NCI-H1048 (cell line): ENCODE results near the gene TTC32.
"Not testable (repeated sequence)": the region's sequence is repeated elsewhere in the genome, so short reads cannot be mapped to it uniquely, and the experiment has no call there.

ENCODE experiments used
- DNase-seq: peaks from one replicate; lab custom pipeline; 2025; lab: John Stamatoyannopoulos, UW

Gene TTC32

GRCh38 chr2:19899985-19900930 lies 1.5 kb downstream of the TTC32 start:
- no peak for DNase-seq

DNA sequence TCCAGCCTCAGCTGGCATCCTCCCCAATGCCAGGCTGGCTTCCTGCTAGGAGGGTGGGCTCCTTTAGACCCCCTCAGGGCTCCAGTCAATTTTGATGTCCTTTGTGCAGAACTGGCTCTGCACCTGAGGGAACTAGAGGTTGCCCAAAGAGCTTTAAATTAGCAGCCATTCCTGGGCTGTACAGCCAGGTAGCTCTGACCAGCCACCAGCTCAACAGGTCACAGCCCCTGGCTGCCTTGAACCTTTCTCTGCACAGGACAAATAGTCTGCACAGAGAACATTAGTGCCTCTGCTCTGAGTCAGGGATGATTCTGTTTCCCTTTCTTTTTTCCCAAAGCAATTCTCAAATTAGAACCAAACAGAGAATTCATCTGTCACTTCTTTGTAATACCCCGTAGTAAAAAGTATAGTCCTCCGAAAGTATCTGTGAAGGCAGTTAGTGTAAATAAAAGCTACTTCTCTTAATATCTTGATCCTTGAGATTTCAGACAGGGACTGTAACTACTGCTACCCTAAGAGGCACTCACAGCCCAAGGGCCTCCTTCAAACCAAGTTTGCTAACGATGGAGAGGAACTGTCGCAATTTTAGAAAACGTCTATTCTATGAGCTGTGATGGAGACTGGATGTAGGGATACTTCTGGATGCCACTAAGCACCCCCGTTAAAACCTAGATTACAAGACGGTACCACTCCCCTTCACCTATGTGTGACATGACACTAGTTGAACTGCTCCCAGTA lies 3.0 kb downstream of the TTC32 start:
- no peak for DNase-seq

DNA sequence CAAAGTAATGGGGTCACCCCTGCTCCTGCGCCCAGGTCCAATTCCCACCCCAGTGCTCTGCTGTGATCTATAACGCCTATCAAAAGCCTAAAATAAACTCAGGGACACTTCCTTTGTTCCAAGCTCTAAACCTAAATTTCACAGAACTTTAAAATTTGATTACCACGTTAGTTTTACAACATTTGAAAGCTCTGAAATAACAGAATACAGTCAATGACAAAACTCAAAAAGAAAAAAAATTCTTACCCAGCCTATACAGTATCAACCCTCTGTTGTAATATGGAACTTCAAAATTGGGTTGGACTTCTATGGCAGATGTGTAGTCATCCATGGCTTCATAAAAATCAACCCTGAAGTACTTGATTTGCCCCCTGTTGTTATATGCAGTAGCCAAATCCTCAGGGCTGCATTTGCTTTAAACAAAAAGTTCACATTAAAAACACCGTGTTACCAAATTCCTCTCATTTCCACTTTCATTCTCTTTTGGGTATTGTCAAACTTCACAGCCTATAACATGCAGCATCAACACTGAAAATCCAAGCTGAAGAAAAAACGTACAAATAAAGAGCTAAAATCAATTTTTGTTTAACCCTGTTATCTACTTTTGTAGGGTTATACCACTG lies 4.0 kb downstream of the TTC32 start:
- no peak for DNase-seq

DNA sequence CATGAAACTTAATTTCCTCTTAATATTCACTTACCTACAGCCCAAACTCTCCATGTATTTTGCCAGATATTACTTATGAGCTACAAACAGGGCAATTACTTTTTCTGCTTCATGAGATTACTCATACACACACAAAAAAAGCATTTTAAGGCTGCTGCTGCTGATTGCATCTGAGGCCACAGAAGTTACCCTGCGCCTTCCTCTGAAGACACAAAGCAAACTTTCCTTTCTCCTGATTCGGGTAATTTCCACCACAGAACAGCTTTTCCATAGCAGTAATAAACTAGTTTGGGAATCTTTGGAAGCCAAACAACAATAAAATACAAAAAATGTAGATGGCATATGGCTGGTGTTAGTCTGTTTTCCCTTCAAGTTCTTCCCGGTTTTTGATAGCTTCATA lies 6.2 kb downstream of the TTC32 start:
- no peak for DNase-seq

DNA sequence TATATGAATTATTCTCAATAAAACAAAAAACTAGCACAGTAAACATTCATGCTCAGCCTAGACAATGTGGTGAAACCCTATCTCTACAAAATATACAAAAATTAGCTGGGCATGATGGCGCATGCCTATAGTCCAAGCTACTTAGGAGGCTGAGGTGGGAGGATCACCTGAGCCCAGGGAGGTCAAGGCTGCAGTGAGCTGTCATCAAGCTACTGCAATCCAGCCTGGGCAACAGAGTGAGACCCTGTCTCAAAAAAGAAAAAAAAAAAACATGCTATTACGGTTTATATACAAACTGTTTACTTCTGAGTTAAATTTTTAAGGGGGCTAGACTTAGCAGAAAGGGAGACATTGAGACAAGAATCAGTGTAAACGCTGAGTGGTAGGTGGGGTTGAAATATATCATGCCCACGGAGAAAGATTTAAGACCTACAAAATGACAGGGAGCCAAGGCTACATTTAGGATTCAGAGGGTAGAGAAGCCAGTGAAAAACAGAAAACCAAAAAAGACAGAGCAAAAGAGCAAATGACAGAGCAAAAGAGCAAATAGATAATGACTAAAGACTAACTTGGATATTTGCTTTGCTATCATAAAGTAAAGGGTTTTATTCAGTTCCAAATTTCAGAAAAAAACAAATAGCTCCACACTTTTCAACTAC lies 7.5 kb downstream of the TTC32 start:
- DNase-seq = no peak

DNA sequence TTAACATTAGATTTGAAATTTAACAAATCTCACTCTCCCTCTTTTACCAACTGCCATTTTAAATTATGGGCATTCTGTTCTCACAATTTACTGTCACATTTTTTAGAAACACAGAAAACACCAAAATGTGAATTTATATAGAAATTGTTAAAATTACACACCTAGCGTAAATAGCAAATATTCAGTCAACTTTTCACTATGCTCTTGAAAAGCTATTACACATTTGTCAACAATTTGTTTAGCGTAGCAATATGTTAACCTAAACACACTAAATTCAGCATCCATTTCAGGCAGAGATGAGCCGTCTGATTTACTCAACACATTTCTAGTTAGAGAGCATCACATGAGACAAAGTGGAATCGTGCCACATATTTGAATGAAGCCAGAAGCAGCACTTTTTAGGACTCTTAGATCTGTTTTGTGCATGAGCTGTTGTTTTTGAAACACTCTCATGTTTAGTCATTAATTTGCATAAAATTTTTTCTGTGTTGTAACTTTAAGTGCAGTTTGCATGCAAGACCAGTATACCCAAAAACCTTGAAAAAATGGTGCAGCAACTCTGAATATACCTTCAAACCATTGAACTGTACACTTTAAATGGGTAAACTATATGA lies 8.2 kb downstream of the TTC32 start:
- DNase-seq = no peak

DNA sequence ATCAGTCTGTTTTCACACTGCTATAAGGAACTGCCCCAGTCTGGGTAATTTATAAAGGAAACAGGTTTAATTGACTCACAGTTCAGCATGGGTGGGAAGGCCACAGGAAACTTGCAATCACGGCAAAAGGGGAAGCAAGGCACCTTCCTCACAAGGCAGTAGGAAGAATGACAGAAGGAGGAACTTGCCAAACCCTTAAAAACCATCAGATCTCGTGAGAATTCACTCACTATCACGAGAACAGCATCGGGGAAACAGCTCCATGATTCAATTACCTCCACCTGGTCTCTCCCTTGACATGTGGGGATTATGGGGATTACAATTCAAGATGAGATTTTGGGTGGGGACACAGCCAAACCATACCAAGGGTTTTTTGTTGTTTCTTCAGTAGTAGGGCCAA lies 9.8 kb downstream of the TTC32 start:
- not testable (repeated sequence) for DNase-seq

GRCh38 chr2:19890104-19890503 lies 11.7 kb downstream of the TTC32 start:
- no peak for DNase-seq

- no peak for DNase-seq
Measured at GRCh38 chr2:19888831-19889230, 13.0 kb downstream of the TTC32 start.

GRCh38 chr2:19887510-19887909 lies 14.3 kb downstream of the TTC32 start:
- no peak for DNase-seq

DNA sequence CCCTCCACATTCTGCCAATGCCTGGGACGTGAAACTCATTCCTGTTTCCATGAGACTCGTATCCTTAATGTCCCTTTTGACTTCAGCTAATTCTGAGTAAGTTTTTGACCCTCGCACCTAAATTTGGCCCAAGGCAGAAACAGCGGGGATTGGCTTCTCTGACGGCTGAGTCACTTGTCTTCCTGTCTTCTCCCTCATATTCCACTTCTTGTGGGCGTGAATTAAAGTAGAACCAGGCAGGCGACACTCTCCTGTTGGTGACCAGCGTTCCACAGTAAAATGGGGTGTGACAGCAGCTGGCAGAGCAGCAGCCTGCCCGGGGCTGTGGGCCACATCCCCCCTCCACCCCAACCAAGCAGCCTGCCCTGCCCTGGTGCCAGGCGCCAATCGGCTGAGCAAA lies 15.5 kb downstream of the TTC32 start:
- no peak for DNase-seq

DNA sequence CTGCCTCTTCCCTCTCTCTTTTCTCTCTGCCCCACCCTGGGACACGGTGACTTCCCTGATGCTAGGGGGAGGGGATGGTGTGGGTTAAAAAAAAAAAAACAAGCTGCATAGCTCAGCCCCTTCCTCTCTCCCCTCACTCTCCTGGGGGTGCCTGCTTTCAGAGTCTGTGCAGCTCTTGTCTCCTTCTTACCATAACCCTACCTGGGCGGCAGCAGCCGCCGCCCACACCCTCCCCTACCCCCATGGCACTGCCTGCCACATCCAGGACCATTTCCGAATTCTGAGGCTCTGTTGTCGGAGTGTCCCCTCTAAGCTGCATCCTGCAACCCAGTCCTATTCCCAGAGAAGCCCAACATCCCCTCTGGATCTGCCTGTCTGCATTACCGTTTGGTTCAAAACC lies 16.0 kb downstream of the TTC32 start:
- DNase-seq = no peak

GRCh38 chr2:19883971-19884720 lies 17.6 kb downstream of the TTC32 start:
- no peak for DNase-seq

DNA sequence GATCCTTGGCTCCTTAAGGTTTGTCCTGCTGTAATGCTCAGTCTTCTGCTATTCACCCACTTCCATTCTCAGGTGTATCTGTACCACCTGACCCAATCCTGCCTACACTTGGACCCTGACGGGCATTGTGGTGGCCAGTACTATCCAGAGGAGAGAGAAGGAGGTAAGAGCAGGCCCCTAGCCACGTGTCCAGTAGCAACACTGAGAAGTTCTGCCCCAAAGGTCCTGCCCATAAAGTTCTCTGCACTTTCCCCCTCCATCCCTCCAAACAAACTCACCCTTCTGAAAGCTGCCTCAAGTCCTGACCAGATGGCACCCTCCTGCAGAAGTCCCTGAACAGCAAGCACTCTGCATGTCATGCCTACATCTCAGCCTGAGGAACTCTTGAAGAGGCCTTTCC lies 18.3 kb downstream of the TTC32 start:
- no peak for DNase-seq

- no peak for DNase-seq
Measured at GRCh38 chr2:19882286-19882685, 19.5 kb downstream of the TTC32 start.

DNA sequence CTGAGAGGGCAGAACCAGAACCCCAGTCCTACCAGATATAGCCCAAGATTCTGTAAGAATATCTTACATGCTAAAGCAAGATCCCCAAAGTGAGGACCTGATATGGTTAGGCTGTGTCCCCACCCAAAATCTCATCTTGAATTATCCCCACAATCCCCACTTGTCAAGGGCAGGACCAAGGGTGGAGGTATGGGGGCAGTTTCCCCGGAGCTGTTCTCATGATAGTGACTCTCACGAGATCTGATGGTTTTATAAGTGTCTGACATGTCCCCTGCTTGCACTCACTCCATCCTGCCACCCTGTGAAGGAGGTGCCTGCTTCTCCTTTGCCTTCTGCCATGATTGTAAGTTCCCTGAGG lies 19.9 kb downstream of the TTC32 start:
- no peak for DNase-seq

GRCh38 chr2:19881221-19881907 lies 20.4 kb downstream of the TTC32 start:
- DNase-seq = no peak

- not testable (repeated sequence) for DNase-seq
Measured at GRCh38 chr2:19880191-19880590, 21.6 kb downstream of the TTC32 start.

DNA sequence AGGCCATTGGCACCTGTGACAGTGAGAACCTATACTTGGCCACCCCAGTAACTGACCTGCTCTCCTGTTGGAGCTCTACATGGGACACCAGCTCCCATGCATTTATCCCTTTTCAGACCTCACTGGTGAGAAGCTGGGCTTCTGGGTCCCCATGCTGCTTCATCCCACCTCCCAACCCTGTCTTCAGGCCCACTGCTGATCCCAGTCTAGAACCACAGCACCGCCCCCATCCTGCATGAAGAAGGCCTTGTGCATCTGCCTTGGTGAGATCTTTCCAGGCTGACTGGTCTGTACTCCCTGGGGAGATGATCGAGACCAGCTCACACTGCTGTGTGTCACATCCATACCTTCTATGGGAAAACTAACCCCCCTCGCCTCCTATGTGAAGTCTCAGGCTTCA lies 22.7 kb downstream of the TTC32 start:
- no peak for DNase-seq

DNA sequence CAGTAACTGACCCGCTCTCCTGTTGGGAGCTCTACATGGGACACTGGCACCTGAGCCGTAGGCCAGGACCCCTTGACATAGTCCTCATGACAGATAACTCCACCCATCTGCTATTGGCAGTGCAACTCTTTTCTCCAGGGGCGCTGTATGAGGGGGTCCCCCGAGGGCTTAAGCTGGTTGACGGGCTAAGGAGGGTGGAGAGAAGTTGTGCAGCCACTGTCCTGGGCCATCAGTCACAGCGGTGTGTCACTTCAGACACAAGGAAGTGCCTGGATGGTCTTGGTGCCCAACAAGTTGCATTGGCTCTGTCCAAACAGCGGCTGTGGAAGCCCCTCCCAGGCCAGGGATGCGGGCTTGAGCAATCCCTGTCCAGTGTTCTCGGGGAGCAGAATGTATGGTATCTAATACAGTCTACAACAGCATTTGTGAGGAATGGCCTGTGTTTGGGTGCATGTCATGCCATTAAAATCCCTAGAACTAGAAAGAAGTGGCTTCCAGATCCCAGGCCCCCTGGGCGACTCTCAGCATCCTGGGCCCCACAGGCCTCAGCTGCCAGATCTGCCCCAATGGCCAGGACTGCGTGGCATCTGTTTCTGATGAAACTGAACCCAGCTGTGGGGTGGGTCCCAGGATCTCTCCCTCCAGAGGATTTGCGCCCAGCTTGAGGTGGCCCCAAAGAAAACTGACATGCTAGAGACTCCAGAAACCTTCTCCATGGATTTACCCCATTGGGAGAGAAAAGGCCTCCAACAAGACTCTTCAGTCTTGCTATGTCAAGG lies 23.3 kb downstream of the TTC32 start:
- DNase-seq = no peak
